Measurements from ENCODE around the gene ANKRD11.
"Not testable (repeated sequence)": the region's sequence is repeated elsewhere in the genome, so short reads cannot be mapped to it uniquely, and the experiment has no call there.

ANKRD11 gene

GRCh38 chr16:89341697-89342694, 148.4 kb downstream of the ANKRD11 start:
- DNase-seq, result no peak

- no peak for DNase-seq
Observed at GRCh38 chr16:89341279-89341678, 149.1 kb downstream of the ANKRD11 start.

GRCh38 chr16:89338863-89339262, 151.5 kb downstream of the ANKRD11 start:
- no peak for DNase-seq

- no peak for DNase-seq
Observed at GRCh38 chr16:89337965-89338364, 152.4 kb downstream of the ANKRD11 start.

- no peak for DNase-seq
Observed at GRCh38 chr16:89335803-89336485, 154.4 kb downstream of the ANKRD11 start.

- no peak for DNase-seq
Observed at GRCh38 chr16:89334988-89335802, 155.2 kb downstream of the ANKRD11 start.

GRCh38 chr16:89334461-89334860, 155.9 kb downstream of the ANKRD11 start:
- DNase-seq, result no peak

GRCh38 chr16:89334050-89334449, 156.3 kb downstream of the ANKRD11 start:
- DNase-seq, result no peak

GRCh38 chr16:89333401-89334001, 156.9 kb downstream of the ANKRD11 start:
- not testable (repeated sequence) for DNase-seq

GRCh38 chr16:89332902-89333245, 157.5 kb downstream of the ANKRD11 start:
- DNase-seq, result no peak

GRCh38 chr16:89332243-89332901, 158.0 kb downstream of the ANKRD11 start:
- no peak for DNase-seq

- DNase-seq, result no peak
Observed at GRCh38 chr16:89331371-89332109, 158.8 kb downstream of the ANKRD11 start.

- DNase-seq, result peak; percentile 32
Observed at GRCh38 chr16:89330177-89330856, 160.0 kb downstream of the ANKRD11 start.

- DNase-seq, result not testable (repeated sequence)
Observed at GRCh38 chr16:89329830-89330176, 160.6 kb downstream of the ANKRD11 start.

- not testable (repeated sequence) for DNase-seq
Observed at GRCh38 chr16:89328412-89329400, 161.7 kb downstream of the ANKRD11 start.

GRCh38 chr16:89326721-89327120, 163.6 kb downstream of the ANKRD11 start:
- no peak for DNase-seq

- no peak for DNase-seq
Observed at GRCh38 chr16:89325861-89326471, 164.4 kb downstream of the ANKRD11 start.

- no peak for DNase-seq
Observed at GRCh38 chr16:89324056-89325010, 166.0 kb downstream of the ANKRD11 start.
